HFF-Myc (cell line): ENCODE results near the gene ST3GAL3.

Experiments
- DNase-seq: peaks from one replicate; pipeline ENCODE4 v3.0.0-alpha.2; 2011; ENCODE audit warnings: low read depth; ENCODE audit errors: extremely low read depth
- H3K4me3 ChIP-seq: replicated peaks from 2 replicates; pipeline ENCODE4 v1.5.1; 2011; ENCODE audit warnings: low read depth, mild to moderate bottlenecking, control low read depth, low read length
- TF ChIP-seq, protein P1 (sequence below): IDR thresholded peaks from 2 replicates; pipeline ENCODE4 v1.5.1; 2012; ENCODE audit warnings: mild to moderate bottlenecking, low read depth, low read length, control low read depth; ENCODE audit errors: missing control alignments

Gene ST3GAL3

DNA sequence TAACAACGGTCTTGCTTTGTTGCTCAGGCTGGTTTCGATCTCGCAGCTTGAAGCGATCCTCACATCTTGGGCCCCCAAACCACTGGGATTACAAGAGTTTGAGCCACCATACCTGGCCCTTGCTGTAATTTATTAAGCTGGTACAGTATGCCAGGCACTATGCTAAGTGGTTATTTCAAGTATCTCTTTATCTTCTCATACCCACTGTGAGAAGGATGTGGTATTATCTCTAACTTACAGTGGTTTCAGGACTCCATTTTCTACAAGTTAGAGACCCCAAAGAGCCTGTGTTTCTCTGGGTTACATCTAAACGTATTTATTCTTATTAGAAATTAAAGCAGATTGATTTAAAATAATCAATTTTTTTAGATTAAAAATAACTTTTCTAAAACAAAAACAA is 8.1 kb upstream of the ST3GAL3 start:
- TF ChIP-seq, protein P1, sequence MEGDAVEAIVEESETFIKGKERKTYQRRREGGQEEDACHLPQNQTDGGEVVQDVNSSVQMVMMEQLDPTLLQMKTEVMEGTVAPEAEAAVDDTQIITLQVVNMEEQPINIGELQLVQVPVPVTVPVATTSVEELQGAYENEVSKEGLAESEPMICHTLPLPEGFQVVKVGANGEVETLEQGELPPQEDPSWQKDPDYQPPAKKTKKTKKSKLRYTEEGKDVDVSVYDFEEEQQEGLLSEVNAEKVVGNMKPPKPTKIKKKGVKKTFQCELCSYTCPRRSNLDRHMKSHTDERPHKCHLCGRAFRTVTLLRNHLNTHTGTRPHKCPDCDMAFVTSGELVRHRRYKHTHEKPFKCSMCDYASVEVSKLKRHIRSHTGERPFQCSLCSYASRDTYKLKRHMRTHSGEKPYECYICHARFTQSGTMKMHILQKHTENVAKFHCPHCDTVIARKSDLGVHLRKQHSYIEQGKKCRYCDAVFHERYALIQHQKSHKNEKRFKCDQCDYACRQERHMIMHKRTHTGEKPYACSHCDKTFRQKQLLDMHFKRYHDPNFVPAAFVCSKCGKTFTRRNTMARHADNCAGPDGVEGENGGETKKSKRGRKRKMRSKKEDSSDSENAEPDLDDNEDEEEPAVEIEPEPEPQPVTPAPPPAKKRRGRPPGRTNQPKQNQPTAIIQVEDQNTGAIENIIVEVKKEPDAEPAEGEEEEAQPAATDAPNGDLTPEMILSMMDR, result no peak
- DNase-seq, result no peak

DNA sequence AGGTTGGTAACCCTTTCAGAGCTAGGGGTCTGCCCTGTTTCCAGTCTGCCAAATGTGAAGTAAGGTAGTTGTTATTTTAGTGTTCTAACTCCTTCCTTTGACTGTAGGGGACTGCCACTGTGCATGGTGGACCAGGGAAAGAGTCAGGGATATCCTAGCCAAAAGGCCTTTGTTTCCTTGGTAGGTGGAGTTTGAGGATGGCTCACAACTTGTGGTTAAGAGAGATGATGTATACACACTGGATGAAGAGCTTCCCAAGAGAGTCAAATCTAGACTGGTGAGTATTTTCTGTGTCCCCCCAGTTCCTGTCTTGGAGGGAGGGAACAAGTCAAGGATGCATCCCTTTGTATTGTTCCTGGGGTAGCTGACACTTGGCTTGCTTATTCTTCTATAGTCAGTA is 3.5 kb upstream of the ST3GAL3 start:
- TF ChIP-seq, protein P1, result no peak
- no peak for DNase-seq
- H3K4me3 ChIP-seq, result no peak overlapping the region

More for the DNA sequence above, 8.1 kb upstream of the ST3GAL3 start:
- H3K4me3 ChIP-seq, result no peak overlapping the region

DNA sequence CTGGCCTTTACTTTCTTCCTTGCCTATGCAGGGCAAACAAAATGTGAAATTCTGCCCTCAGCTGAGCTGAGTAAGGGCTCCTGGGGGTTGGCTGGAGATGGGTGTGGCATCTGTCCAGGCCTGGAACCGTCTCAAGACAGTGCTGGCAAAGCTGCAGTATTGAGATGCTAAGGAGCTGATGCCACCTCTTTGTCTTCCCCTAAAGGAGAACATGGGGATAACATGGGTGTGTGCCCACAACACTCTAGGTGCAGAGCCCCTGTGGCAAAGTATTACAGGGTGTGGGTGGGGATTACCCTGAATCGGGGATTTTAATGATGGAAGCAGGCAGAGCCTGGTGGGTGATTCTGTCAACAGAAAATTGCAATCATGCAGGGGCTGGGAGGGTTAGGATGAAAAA is 2.5 kb upstream of the ST3GAL3 start:
- no peak for DNase-seq
- TF ChIP-seq, protein P1, result peak; percentile 38
- H3K4me3 ChIP-seq, result no peak overlapping the region

DNA sequence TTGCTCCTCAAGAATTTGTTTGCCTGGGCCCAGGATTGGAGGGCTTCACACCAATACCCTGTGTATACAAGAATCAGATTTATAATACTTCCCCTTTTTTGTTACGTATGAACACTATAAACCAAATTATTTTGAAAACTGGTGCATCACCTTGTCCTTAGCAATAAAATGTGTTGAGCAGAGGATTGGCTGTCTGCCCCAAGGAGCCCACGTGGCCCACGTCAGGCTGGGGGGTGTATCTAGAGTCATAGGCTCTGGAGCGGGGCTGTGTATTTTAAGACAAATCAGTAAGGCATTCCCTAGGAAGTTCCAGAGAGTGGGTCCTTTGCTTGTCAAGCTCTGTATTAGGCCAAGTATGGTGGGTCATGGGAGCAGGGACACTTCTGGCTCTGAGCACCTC is 2.0 kb upstream of the ST3GAL3 start:
- DNase-seq, result no peak
- TF ChIP-seq, protein P1, result no peak
- H3K4me3 ChIP-seq, result no peak overlapping the region

DNA sequence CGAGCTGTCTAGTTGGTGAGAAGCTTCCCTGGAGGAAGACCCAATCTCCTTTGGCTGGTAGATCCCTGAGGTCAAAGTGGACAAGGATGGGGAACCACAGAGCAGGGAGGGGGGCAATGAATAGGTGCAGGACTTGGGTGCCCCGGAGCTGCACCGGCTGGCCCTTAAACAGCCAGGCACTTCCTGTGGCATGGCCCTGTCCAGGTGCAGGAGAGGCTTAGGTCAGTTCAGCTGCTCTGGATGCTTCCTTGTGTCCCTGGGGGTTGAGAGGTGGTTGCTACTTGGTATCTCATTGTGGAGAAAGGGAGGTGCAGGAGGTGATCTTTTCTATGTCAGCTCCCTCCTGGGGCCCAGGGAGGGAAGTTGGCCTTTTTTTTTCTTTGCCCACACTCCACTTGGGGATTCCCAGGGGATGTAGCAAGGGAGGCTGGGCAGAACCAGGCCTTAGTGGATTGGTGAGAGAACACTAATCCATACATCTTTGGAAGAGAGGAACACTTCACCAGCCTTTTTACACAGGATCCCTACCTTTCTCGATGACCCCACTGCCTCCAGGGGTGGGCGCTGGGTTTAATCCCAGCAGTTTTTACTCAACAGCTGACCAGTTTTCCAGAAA is 1.2 kb upstream of the ST3GAL3 start:
- TF ChIP-seq, protein P1, result no peak
- DNase-seq, result no peak
- peak overlapping the region; percentile 83 for H3K4me3 ChIP-seq

DNA sequence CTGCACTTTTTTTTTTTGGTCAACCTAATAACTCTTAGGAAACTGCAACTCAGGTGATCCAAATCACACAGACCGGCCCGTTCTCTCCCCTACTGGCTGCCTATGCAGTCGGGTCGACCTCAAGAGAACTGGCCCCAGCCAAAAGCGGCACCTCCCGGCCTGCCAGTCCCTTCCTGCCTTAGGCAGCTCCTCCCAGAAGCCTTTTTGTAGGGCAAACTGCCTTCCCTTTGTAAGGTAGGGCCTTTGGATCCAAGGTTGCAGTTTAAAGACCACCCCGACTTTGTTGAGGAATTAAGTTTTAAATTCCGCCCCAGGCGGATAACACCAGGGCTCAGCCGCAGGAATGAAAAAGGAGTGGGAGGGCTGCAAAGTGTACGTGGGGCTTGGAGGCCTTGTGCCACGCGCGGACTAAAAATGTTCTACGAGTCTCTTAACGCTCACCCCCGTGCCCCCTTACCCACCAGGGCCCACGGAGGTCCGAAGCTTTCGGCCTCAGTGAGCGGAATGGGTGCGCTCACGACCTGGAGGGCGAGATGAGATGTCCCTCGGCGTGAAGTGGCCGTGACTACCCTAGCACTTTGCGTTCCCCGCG is 642 bp upstream of the ST3GAL3 start:
- no peak for DNase-seq
- peak overlapping the region; percentile 83 for H3K4me3 ChIP-seq
- TF ChIP-seq, protein P1, result no peak
